IPS-18c (cell line): ENCODE results near the gene MAP3K10.

ENCODE experiments used
- H3K4me3 ChIP-seq: 2 replicates; pipeline ENCODE4 v1.7.0; 2013; ENCODE audit warnings: low read depth, mild to moderate bottlenecking, low read length, moderate library complexity; ENCODE audit not compliant: insufficient read depth
- H3K9me3 ChIP-seq: one replicate; pipeline ENCODE4 v1.6.1; 2013; ENCODE audit warnings: mild to moderate bottlenecking, low read length, moderate library complexity; ENCODE audit not compliant: control insufficient read depth, insufficient read depth

Gene MAP3K10

GRCh38 chr19:40237791-40238190 lies 46.6 kb downstream of the MAP3K10 start:
- H3K9me3 ChIP-seq = no peaks in the 10 kb centered on the region
- no peak overlapping the region for H3K4me3 ChIP-seq

DNA sequence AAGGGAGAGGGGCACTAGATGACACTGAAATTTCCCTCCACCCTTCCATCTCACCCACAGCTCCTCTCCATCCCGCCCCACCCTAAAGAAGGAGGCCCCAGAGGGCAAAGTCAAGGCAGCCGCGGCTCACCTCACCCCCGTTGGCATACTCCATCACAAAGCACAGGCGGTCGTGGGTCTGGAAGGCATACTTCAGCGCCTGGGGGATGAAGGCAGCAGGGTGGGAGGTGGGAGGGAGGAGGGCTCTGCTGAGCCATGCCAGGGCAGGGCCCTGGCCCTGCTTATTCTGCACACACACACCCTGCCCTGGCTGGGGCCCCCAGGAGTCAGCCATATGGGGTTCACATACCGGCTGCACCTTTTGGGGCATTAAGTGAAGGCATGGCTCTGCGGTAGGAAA lies 47.5 kb downstream of the MAP3K10 start:
- Histone ChIP-seq H3K4me3 (no peak overlapping the region), H3K9me3 (no peaks in the 10 kb centered on the region)

DNA sequence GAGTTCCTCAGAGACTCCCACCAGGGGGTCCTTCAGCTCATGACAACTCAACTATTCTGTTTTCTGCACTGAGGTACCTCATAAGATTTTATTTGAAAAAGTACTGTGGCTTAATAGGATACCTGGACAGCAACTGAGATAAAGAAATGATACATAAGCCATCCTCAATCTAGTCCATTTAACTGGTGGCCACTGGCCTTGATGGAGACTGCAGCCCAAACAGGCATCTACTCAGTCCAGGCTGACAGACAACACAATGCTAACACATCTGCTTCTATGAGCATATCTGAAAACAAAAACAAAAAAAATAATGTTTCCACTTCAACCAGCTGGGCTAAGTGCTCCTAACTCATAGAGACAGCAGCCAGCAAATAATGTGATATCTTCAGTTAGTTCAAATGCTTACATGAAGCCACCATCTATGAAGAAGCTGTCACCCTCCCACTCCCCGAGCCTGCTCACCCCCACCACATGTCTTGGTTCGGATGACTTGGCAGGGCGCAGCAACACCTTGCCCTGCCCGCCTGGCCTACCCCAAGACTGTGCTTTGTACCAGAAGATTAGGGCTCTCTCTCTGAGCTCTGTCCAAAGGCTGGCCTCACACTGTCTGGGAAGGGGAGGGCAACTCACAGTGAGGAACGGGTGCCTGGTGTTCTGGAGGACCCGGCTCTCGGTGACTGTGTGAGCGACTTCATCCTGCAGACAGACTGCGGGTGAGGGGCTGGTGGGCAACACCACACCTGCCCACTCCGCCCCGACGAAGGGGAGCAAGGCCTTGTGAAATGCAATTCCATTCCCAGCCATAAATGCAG lies 48.4 kb downstream of the MAP3K10 start:
- H3K9me3 ChIP-seq = no peaks in the 10 kb centered on the region
- H3K4me3 ChIP-seq = no peak overlapping the region

DNA sequence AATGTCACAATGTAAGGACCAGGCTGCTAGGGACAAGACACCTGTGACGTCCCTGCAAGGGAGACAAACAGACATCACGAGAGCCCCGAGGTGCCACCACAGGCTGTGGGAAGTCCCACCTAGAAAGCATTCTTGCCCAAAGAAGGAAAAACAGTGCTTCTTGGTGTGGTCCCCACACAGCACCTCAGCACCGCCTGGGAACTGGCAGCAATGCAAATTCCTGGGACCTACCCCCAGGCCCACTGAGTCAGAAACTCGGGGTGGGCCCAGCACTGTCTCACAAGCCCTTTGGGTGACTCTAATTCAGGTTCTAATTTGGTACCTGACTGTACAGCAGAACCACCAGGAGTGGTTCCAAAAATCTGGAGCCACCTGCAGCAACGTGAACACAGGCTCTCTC lies 49.1 kb downstream of the MAP3K10 start:
- H3K9me3 ChIP-seq = no peaks in the 10 kb centered on the region
- H3K4me3 ChIP-seq = no peak overlapping the region

- H3K9me3 ChIP-seq = no peaks in the 10 kb centered on the region
- no peak overlapping the region for H3K4me3 ChIP-seq
Measured at GRCh38 chr19:40241125-40241808, 50.0 kb downstream of the MAP3K10 start.

GRCh38 chr19:40241809-40242384 lies 50.7 kb downstream of the MAP3K10 start:
- H3K4me3 ChIP-seq = no peak overlapping the region
- no peaks in the 10 kb centered on the region for H3K9me3 ChIP-seq

GRCh38 chr19:40242480-40242879 lies 51.3 kb downstream of the MAP3K10 start:
- Histone ChIP-seq H3K4me3 (no peak overlapping the region), H3K9me3 (no peaks in the 10 kb centered on the region)

- Histone ChIP-seq H3K4me3 (no peak overlapping the region), H3K9me3 (no peaks in the 10 kb centered on the region)
Measured at GRCh38 chr19:40243181-40243580, 52.0 kb downstream of the MAP3K10 start.

GRCh38 chr19:40244579-40245317 lies 53.5 kb downstream of the MAP3K10 start:
- no peak overlapping the region for H3K4me3 ChIP-seq
- no peaks in the 10 kb centered on the region for H3K9me3 ChIP-seq

GRCh38 chr19:40245506-40246128 lies 54.4 kb downstream of the MAP3K10 start:
- H3K4me3 ChIP-seq = no peak overlapping the region
- H3K9me3 ChIP-seq = no peaks in the 10 kb centered on the region

- H3K9me3 ChIP-seq = no peaks in the 10 kb centered on the region
Measured at GRCh38 chr19:40246292-40247073, 55.3 kb downstream of the MAP3K10 start.

DNA sequence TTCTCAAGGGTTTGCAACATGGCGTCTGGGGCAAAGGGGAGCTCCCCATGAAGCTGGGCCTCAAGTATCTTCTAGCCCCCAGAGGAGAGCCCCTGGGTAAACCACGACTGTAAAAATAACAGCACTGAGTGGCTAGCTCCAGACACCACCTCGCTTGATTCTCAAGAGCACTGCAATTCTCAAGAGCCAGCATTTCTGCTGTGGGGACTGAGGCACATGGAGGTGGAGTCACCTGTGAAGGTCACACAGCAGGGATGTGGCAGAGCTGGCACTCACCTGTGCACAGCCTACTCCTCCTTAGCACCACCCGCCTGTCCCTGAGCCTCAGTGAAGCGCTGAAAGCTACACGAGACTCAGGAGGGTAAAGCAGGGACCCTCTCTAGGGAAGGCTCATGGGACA lies 56.0 kb downstream of the MAP3K10 start:
- no peaks in the 10 kb centered on the region for H3K9me3 ChIP-seq
- H3K4me3 ChIP-seq = no peak overlapping the region

More at GRCh38 chr19:40246292-40247073, 55.3 kb downstream of the MAP3K10 start:
- no peak overlapping the region for H3K4me3 ChIP-seq

DNA sequence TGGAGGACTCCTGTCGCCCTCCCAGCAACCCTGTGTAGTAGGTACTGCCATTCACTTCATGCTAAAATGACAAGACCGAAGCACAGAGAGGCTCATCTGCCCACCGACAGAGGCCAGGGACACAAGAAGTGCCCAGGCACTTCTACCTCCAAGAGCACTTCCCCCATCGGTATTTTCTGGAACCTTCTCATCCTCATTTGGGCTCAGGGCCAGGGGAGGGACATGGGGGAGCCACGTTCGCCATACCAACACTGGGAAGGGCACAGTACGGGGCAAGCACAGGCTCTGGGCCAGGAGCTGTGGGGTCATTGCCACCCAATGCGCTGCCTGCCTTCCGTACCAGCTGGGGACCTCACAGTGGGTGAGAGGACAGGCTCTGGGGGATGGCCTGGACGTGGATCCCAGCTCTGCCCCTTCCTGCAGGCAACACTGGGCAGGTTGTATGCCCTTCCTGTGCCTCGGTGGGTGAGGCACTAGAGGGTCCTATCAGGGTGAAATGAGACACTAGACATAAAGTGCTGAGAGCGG lies 56.6 kb downstream of the MAP3K10 start:
- no peak overlapping the region for H3K4me3 ChIP-seq
- H3K9me3 ChIP-seq = no peaks in the 10 kb centered on the region

DNA sequence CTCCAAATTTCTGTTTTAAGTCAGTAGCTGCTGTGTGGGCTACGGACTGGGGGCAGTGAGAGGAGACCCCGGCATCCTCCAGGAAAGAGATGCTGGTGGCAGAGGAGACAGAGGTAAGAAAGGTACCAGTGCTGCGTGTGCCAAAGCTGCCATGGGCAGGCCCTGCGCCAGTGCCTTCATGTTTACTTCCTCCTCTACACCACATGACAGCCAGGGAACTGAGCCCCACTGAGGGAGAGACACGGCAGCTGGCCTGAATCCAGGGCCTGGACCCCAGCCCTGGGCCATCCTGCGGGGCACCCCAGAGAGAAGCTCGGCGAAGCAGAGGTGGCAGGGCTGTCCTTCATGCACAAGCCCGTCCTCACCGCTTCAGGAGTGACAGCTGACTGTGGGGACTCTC lies 58.0 kb downstream of the MAP3K10 start:
- H3K4me3 ChIP-seq = no peak overlapping the region
- no peaks in the 10 kb centered on the region for H3K9me3 ChIP-seq

DNA sequence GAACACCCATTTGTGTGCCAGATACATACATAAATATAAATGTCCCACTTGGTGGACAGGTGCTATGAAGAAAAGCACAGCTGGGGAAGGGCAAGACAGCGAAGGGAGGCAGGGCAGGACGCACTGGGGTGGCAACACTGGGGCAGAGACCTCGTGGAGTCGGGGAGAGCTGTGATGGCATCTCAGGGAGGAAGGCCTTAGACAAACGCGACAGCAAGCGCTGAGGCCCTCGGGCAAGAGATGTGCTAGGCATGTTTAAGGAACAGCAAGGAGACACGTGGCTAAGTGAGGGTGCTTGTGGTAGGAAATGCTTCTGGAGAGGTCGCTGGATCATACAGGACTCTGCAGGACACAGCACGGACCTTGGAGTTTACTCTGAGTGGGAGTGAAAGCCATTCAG lies 58.6 kb downstream of the MAP3K10 start:
- no peak overlapping the region for H3K4me3 ChIP-seq
- H3K9me3 ChIP-seq = no peaks in the 10 kb centered on the region

GRCh38 chr19:40251244-40251643 lies 60.0 kb downstream of the MAP3K10 start:
- H3K9me3 ChIP-seq = no peaks in the 10 kb centered on the region
- no peak overlapping the region for H3K4me3 ChIP-seq
